HepG2 (cell line): ENCODE data around the gene SCN7A. TPM values are rescaled to one million over a fixed set of nuclear protein-coding genes. Genes with fewer than 3 reads are reported as not detected.
A peak's percentile ranks its signal among the peaks of the same experiment; 100 is the strongest.

ENCODE experiments used
- ATAC-seq: fragments of 200-7000 bp; cut with Tn5 transposase; 3 replicates; pipeline ENCODE4 v1.9.1; 2020; ENCODE audit warnings: mild to moderate bottlenecking, moderate library complexity
- BruUV-seq: library from RNA; stranded (reverse); fragments of 400-500 nt; replicated peaks from 2 replicates; lab custom pipeline; 2021; lab: Mats Ljungman, UMichigan
- CTCF ChIA-PET: fragments of 300-600 bp; formaldehyde crosslinking; extraction: SDS; loops from one replicate; lab custom pipeline; 2021; ENCODE audit warnings: low total read pairs, inconsistent platforms, low intra/inter-chr PET ratio; lab: Yijun Ruan, JAX
- POLR2A ChIA-PET: fragments of 350-600 bp; sonication (Branson Sonifier 250); formaldehyde crosslinking; loops from one replicate; lab custom pipeline; 2020; ENCODE audit warnings: antibody characterized with exemption, inconsistent platforms; lab: Yijun Ruan, JAX
- DNase-seq: peaks from one replicate; pipeline ENCODE4 v3.0.0-alpha.2; 2015; ENCODE audit warnings: low spot score
- FAIRE-seq: peaks from 3 replicates; lab custom pipeline; 2011; peaks lifted over from hg19 to GRCh38; lab: Jason Lieb, UNC
- H2AFZ ChIP-seq: one replicate; pipeline ENCODE4 v1.6.1; 2011; ENCODE audit warnings: low read length, inconsistent platforms
- H3K27ac ChIP-seq: fragments of 300-600 bp; 3 replicates; pipeline ENCODE4 v1.8.0; 2011; ENCODE audit warnings: mixed run types, mild to moderate bottlenecking, mixed read lengths, low read length, inconsistent platforms; ENCODE audit not compliant: insufficient read depth; ENCODE audit errors: extremely low read length
- H3K27me3 ChIP-seq, 2 experiments: fragments of 200-600 bp in 1 of 2; 2 replicates in 1 of 2; 3 replicates in 1 of 2; pipeline versions ENCODE4 v1.6.0 to v1.8.0; 2011; ENCODE audit warnings: low read length in 2 of 2, mild to moderate bottlenecking in 2 of 2, moderate library complexity in 2 of 2, inconsistent platforms in 1 of 2; ENCODE audit not compliant: insufficient read depth in 2 of 2, control insufficient read depth in 1 of 2
- H3K36me3 ChIP-seq, 2 experiments: fragments of 200-600 bp in 1 of 2; replicated peaks in 1 of 2; 2 replicates in 1 of 2; 3 replicates in 1 of 2; pipeline versions ENCODE4 v1.5.1 to v1.8.0; 2011; ENCODE audit warnings: low read length in 2 of 2, inconsistent platforms in 1 of 2; ENCODE audit not compliant: insufficient read depth in 2 of 2, control insufficient read depth in 1 of 2
- H3K4me1 ChIP-seq: 2 replicates; pipeline ENCODE4 v1.5.1; 2012; ENCODE audit warnings: low read length, inconsistent platforms; ENCODE audit not compliant: insufficient read depth
- H3K4me2 ChIP-seq: 2 replicates; pipeline ENCODE4 v1.6.0; 2011; ENCODE audit warnings: low read depth, low read length, inconsistent platforms
- H3K4me3 ChIP-seq, 3 experiments: fragments of 200-600 bp in 1 of 3; sonication (generic), shearing (Covaris generic) in 1 of 3; replicated peaks in 1 of 3; 2 replicates each; pipeline ENCODE4 v1.5.1; 2011 to 2016; ENCODE audit warnings: low read length in 3 of 3, inconsistent platforms in 2 of 3, low read depth in 2 of 3, mild to moderate bottlenecking in 2 of 3, control low read depth in 1 of 3, mixed read lengths in 1 of 3; ENCODE audit not compliant: insufficient read depth in 1 of 3
- H3K79me2 ChIP-seq: one replicate; pipeline ENCODE4 v1.6.1; 2011; ENCODE audit warnings: low read length, inconsistent platforms; ENCODE audit not compliant: insufficient read depth
- H3K9ac ChIP-seq: 2 replicates; pipeline ENCODE4 v1.6.0; 2011; ENCODE audit warnings: mild to moderate bottlenecking, low read depth, low read length, inconsistent platforms; ENCODE audit not compliant: insufficient read depth
- H3K9me3 ChIP-seq: 2 replicates; pipeline ENCODE4 v1.5.1; 2012; ENCODE audit warnings: mild to moderate bottlenecking, low read length
- H4K20me1 ChIP-seq: 2 replicates; pipeline ENCODE4 v1.6.0; 2011; ENCODE audit warnings: inconsistent platforms, mild to moderate bottlenecking, low read length, moderate library complexity; ENCODE audit not compliant: insufficient read depth
- CERS6 ChIP-seq: sonication (generic); formaldehyde crosslinking; IDR thresholded peaks from 2 replicates; pipeline ENCODE4 v1.5.0; 2020; ENCODE audit warnings: missing genetic modification reagents
- MAX ChIP-seq: IDR thresholded peaks from 2 replicates; pipeline ENCODE4 v1.6.1; 2012; ENCODE audit warnings: inconsistent platforms
- MEIS1 ChIP-seq: sonication (generic); formaldehyde crosslinking; IDR thresholded peaks from 2 replicates; pipeline ENCODE4 v1.9.0; 2021; ENCODE audit warnings: mild to moderate bottlenecking, missing genetic modification reagents, moderate library complexity, borderline replicate concordance
- SAP130 ChIP-seq: IDR thresholded peaks from 2 replicates; pipeline ENCODE4 v1.6.1; 2016; ENCODE audit warnings: low read depth
- SNRNP70 ChIP-seq: fragments of 200-400 bp; formaldehyde crosslinking; IDR thresholded peaks from 2 replicates; pipeline ENCODE4 v1.6.1; 2017; ENCODE audit warnings: mild to moderate bottlenecking, low read depth, low read length, moderate library complexity
- SP1 ChIP-seq, 2 experiments: fragments of 450-650 bp in 1 of 2; sonication (generic) in 1 of 2; formaldehyde crosslinking in 1 of 2; IDR thresholded peaks; 2 replicates each; pipeline versions ENCODE4 v1.4.0 to v1.6.1; 2016 to 2020; ENCODE audit warnings: missing genetic modification reagents in 1 of 2
- YY1 ChIP-seq: IDR thresholded peaks from 2 replicates; pipeline ENCODE4 v1.6.1; 2011; ENCODE audit warnings: low read length, low read depth, moderate library complexity, mild to moderate bottlenecking; ENCODE audit not compliant: insufficient read depth, insufficient replicate concordance
- ZBTB33 ChIP-seq: sonication (generic); formaldehyde crosslinking; IDR thresholded peaks from 2 replicates; pipeline ENCODE4 v1.4.0; 2020; ENCODE audit warnings: missing genetic modification reagents
- ZEB1 ChIP-seq: IDR thresholded peaks from 2 replicates; pipeline ENCODE4 v1.6.1; 2012; ENCODE audit warnings: mild to moderate bottlenecking, low read depth, inconsistent platforms; ENCODE audit not compliant: insufficient replicate concordance
- ZNF441 ChIP-seq: sonication (generic); formaldehyde crosslinking; IDR thresholded peaks from 2 replicates; pipeline ENCODE4 v1.7.0; 2021; ENCODE audit warnings: missing genetic modification reagents, borderline replicate concordance
- ZNF556 ChIP-seq: sonication (generic); formaldehyde crosslinking; IDR thresholded peaks from 2 replicates; pipeline ENCODE4 v1.4.0; 2020; ENCODE audit warnings: mild to moderate bottlenecking, missing genetic modification reagents, borderline replicate concordance
- ZNF562 ChIP-seq: sonication (generic); formaldehyde crosslinking; IDR thresholded peaks from 2 replicates; pipeline ENCODE4 v1.8.0; 2022; ENCODE audit warnings: missing genetic modification reagents, borderline replicate concordance
- ZNF619 ChIP-seq: sonication (generic); formaldehyde crosslinking; IDR thresholded peaks from 2 replicates; pipeline ENCODE4 v1.4.0; 2020; ENCODE audit warnings: mild to moderate bottlenecking, missing genetic modification reagents
- ZZZ3 ChIP-seq: sonication (generic); formaldehyde crosslinking; IDR thresholded peaks from 2 replicates; pipeline ENCODE4 v1.4.0; 2020; ENCODE audit warnings: missing genetic modification reagents, mild to moderate bottlenecking, borderline replicate concordance
- WGBS: methylation state at CpG from one replicate; pipeline ENCODE4 v1.1.6; 2017; ENCODE audit warnings: low lambda C conversion rate; 5-methylcytosine and 5-hydroxymethylcytosine counted together
- in situ Hi-C: cut with HindIII; loops from 2 replicates; pipeline ENCODE4 v1.10.0; 2017; ENCODE audit warnings: low pct_unique_long_range_greater_than_20kb; ENCODE audit not compliant: extremely low pct_ligation_motif_present
- intact Hi-C: fragments of 100-400 bp; cut with micrococcal nuclease; formaldehyde crosslinking; loops from one replicate; pipeline ENCODE4 v1.10.0; 2022; ENCODE audit not compliant: unreplicated experiment
- polyA plus RNA-seq, 8 experiments: library from polyadenylated mRNA; depleted of rRNA in 3 of 8; stranded (reverse) in 7 of 8; unstranded in 1 of 8; fragments of >200 nt; fragmentation: Illumina TruSeq in 4 of 8; extraction: Trizol in 4 of 8; gene quantifications; 2 replicates each; pipeline versions ENCODE4 v1.2.1 to v1.2.3, GENCODE V29; 2011 to 2016; ENCODE audit warnings: low read depth in 4 of 8, missing spikeins in 1 of 8, mixed read lengths in 1 of 8; ENCODE audit not compliant: insufficient read depth in 1 of 8
- total RNA-seq, 5 experiments: library from RNA; depleted of rRNA; stranded (reverse); fragments of >200 nt; fragmentation: Illumina TruSeq; extraction: Trizol; gene quantifications; 2 replicates each; pipeline ENCODE4 v1.2.3, GENCODE V29; 2016; ENCODE audit warnings: low read depth in 1 of 5

Gene SCN7A
- total and polyA plus RNA-seq, 2 of the 13 experiments (the other 11 are each of a cell fraction or from before 2014, with no cell fraction given): 0.01 TPM; not detected in 1

- intact Hi-C loops (loop anchor here (5.0 kb wide), 1 partner anchor 243 kb away; no protein-coding TSS in a partner anchor), in situ Hi-C loops (no loop called here)
- Histone ChIP-seq H3K9ac (no peak overlapping the region), H3K27ac (no peak overlapping the region), H2AFZ (peak overlapping the region; percentile 10), H3K4me2 (no peak overlapping the region), H3K9me3 (no peaks in the 10 kb centered on the region), H3K79me2 (no peaks in the 10 kb centered on the region), H3K4me1 (no peaks in the 10 kb centered on the region), H3K4me3 (no peak overlapping the region), H3K36me3 (no peaks in the 10 kb centered on the region), H3K27me3 (no peaks in the 10 kb centered on the region), H4K20me1 (no peaks in the 10 kb centered on the region)
- CTCF ChIA-PET: no interaction called here
- no TSS peak for BruUV-seq
- no peak for FAIRE-seq
- TF ChIP-seq ZEB1 (no peak), MEIS1 (no peak), CERS6 (CRISPR knock-in tag) (no peak), ZNF562 (CRISPR knock-in tag) (no peak), ZBTB33 (CRISPR knock-in tag) (no peak), ZNF556 (no peak), ZNF441 (CRISPR knock-in tag) (no peak), SNRNP70 (no peak), ZZZ3 (CRISPR knock-in tag) (no peak), MAX (no peak), SP1 (IDR thresholded peaks at IDR 0.05) (no peak), SP1 (CRISPR knock-in tag; IDR thresholded peaks at IDR 0.05) (no peak), SAP130 (CRISPR knock-in tag) (no peak), ZNF619 (CRISPR knock-in tag) (no peak), YY1 (no peak)
- DNase-seq: no peak
- WGBS: 8% methylated on average over 5 of the region's 5 CpGs
- ATAC-seq: peak; percentile 54
- POLR2A ChIA-PET: no interaction called here
Measured at GRCh38 chr2:166424841-166425240, 69.2 kb downstream of the SCN7A start.
